ENCODE data around the gene PSMC4. TPM values are rescaled to one million over a fixed set of nuclear protein-coding genes. Genes with fewer than 3 reads are reported as not detected.

The PSMC4 gene
- 273 and 325 TPM in 2 replicates for total RNA-seq (2014; rRNA removed; shearing (Covaris generic))

DNA sequence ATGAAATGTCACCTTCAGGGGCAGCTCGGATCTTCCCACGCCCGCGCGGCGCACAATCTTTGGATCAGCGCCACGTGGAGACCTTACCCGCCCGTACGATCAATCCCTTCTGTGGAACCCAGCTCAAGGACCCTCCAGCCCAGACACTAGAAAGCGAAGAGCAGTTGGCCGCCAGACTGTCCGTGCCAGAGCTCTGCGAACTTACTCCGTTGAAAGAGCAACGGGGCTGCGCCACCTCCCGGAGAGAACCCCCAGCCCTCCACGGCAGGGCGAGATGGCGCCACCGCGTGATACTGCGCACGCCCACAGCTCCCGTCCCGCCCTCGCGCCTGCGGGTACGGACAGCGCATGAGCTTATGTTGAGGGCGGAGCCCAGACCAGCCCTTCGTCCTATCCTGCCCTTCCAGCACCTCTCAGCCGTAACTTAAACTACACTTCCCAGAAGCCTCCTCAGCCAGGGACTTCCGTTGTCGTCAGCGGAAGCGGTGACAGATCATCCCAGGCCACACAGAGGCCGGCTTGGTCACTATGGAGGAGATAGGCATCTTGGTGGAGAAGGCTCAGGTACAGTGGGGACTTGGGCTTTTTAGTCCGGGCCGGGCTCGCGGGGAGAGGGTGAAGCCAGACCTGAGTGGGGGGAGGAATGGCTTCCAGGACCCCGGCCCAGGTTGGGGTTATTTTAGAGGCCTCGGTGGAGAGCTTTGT is at the start of gene PSMC4:
PSMC4 (plus strand) TSS at position 491 of the 705 bp plus-strand sequence; CDS start at position 529, 38 bp downstream.
- peak; percentile 100 for DNase-seq (ENCODE audit: low spot score)
- in situ Hi-C loops (cut with HindIII; ENCODE audit: low sequenced_read_pairs) = no loop called here

- in situ Hi-C loops (cut with HindIII; ENCODE audit: low sequenced_read_pairs) = no loop called here
- no peak for DNase-seq (ENCODE audit: low spot score)
Observed at GRCh38 chr19:39923862-39924261, 47.1 kb upstream of the PSMC4 start.

- in situ Hi-C loops (cut with HindIII; ENCODE audit: low sequenced_read_pairs) = no loop called here
- DNase-seq (ENCODE audit: low spot score) = no peak
Observed at GRCh38 chr19:39924389-39924788, 46.6 kb upstream of the PSMC4 start.

- no peak for DNase-seq (ENCODE audit: low spot score)
- in situ Hi-C loops (cut with HindIII; ENCODE audit: low sequenced_read_pairs) = no loop called here
Observed at GRCh38 chr19:39924952-39925351, 46.0 kb upstream of the PSMC4 start.

- no peak for DNase-seq (ENCODE audit: low spot score)
- in situ Hi-C loops (cut with HindIII; ENCODE audit: low sequenced_read_pairs) = no loop called here
Observed at GRCh38 chr19:39926170-39926760, 44.7 kb upstream of the PSMC4 start.

DNA sequence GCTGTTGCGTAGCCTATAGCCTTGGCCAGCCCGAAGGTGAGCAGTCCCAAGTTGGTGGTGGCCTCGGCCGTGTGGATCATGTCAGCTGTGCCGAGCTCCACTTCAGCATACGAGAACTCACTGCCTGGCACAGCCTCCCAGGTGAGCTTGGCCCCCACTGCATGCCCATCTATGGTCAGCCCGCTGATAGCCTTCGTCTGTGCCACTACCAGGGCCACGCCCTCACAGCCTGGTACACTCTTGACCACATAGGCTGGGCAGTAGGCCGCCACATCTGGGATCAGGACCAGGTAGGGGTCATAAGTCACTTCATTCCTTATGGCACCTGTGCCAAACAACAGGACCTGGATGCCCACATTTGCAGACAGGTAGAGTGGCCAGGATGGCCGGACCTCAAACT is 43.9 kb upstream of the PSMC4 start:
- DNase-seq (ENCODE audit: low spot score) = no peak
- in situ Hi-C loops (cut with HindIII; ENCODE audit: low sequenced_read_pairs) = no loop called here

- in situ Hi-C loops (cut with HindIII; ENCODE audit: low sequenced_read_pairs) = no loop called here
- DNase-seq (ENCODE audit: low spot score) = no peak
Observed at GRCh38 chr19:39927524-39928356, 43.2 kb upstream of the PSMC4 start.

DNA sequence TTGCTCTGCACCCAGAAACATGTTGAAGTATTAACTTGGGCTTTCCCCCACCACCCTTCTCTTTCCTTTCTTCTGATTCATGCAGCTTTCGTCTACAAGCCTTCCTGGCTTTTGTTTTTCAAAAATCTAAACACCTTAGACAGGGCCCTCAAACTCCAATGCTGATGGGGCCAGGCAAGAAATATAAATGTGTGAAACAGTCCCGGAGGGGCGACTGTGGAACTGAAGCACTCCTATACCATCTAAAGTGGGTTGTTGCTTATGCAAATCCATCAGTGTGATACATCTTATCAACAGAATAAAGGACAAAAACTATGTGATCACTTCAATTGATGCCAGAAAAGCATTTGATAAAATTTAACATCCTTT is 42.6 kb upstream of the PSMC4 start:
- DNase-seq (ENCODE audit: low spot score) = no peak
- in situ Hi-C loops (cut with HindIII; ENCODE audit: low sequenced_read_pairs) = no loop called here

DNA sequence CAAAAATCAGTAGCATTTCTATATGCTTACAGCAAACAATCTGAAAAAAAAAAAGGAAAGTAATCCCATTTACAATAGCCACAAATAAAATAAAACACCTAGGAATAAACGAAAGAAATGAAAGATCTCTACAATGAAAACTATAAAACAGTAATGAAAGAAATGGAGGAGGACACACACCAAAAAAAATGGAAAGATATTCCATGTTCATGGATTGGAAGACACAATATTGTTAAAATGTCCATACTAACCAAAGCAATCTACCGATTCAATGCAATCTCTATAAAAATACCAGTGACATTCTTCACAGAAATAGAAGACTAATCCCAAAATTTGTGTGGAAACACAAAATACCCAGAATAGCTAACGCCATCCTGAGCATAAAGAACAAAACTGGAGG is 41.2 kb upstream of the PSMC4 start:
- in situ Hi-C loops (cut with HindIII; ENCODE audit: low sequenced_read_pairs) = no loop called here
- no peak for DNase-seq (ENCODE audit: low spot score)

GRCh38 chr19:39934584-39935363 is 36.2 kb upstream of the PSMC4 start, which contains the start of gene FCGBP:
Gene FCGBP, minus strand, starts transcription at chr19:39934634.
- in situ Hi-C loops (cut with HindIII; ENCODE audit: low sequenced_read_pairs) = no loop called here
- no peak for DNase-seq (ENCODE audit: low spot score)

GRCh38 chr19:39935364-39935661 is 35.7 kb upstream of the PSMC4 start:
- in situ Hi-C loops (cut with HindIII; ENCODE audit: low sequenced_read_pairs) = no loop called here
- no peak for DNase-seq (ENCODE audit: low spot score)

DNA sequence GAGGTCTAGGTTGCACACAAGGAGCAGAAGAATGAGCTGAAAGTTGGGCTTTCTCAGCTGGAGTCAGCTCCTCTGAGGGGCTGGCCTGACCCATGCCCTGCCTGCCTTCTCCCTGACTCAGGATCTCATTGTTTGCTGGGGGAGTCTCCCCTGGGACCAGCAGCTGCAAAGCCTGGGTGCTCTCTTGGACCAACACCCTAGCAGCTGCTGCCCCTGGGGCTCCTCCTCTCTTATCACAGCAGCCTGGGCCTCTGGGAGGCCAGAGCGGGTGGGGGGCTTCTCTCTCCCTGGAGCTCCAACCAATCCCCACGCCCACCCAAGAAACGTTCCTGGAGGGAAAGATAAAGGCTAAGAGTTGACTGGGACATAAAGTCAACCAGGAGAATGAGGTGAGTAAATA is 34.9 kb upstream of the PSMC4 start:
- in situ Hi-C loops (cut with HindIII; ENCODE audit: low sequenced_read_pairs) = no loop called here
- DNase-seq (ENCODE audit: low spot score) = no peak

DNA sequence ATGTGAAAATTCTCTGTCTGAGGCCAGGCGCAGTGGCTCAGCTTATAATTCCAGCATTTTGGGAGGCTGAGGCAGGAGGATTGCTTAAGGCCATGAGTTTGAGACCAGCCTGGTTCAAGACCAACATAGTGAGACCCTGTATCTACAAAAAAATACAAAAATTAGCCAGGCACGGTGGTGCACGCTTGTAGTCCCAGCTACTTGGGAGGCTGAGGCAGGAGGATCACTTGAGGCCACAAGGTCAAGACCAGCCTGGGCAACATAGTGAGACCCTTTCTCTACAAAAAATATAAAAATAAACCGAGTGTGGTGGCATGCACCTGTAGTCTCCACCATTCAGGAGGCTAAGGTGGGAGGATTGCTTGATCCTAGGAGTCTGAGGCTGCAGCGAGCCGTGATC is 34.3 kb upstream of the PSMC4 start:
- DNase-seq (ENCODE audit: low spot score) = no peak
- in situ Hi-C loops (cut with HindIII; ENCODE audit: low sequenced_read_pairs) = no loop called here

DNA sequence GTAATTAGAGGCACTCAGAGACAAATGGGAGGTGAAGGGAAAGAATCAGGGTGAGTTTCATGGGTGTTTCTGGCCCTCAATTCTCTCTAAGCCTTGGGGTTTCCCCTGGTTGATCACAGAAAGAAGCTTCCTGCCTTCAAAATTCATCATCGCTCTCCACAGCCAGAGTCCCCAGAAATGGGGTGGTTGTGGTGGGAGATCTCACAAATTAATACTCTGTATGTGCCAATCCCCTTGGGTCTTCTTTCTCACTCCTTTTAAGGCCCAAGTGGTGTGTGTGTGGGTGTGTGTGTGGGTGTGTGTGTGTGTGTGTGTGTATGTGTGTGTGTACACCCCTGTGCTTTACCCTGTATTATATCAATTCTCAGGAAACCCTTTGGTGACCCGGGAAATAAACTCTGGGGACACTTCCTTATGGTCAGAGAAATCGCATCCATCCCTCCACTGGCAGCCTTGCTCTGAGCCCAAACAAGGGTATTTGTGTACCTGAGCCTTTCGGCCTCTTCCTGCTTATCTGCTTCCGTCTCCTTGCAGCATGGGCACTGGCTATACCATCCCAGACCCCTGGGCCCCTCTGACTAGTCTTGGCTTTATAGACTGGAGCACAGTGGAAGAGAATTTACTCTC is 33.8 kb upstream of the PSMC4 start:
- no peak for DNase-seq (ENCODE audit: low spot score)
- in situ Hi-C loops (cut with HindIII; ENCODE audit: low sequenced_read_pairs) = no loop called here

GRCh38 chr19:39937787-39938186 is 33.2 kb upstream of the PSMC4 start:
- no peak for DNase-seq (ENCODE audit: low spot score)
- in situ Hi-C loops (cut with HindIII; ENCODE audit: low sequenced_read_pairs) = no loop called here

GRCh38 chr19:39939556-39939955 is 31.4 kb upstream of the PSMC4 start:
- DNase-seq (ENCODE audit: low spot score) = no peak
- in situ Hi-C loops (cut with HindIII; ENCODE audit: low sequenced_read_pairs) = no loop called here

- no peak for DNase-seq (ENCODE audit: low spot score)
- in situ Hi-C loops (cut with HindIII; ENCODE audit: low sequenced_read_pairs) = loop anchor here (10.0 kb wide), 1 partner anchor 156 kb away; no protein-coding TSS in a partner anchor
Observed at GRCh38 chr19:39940221-39940833, 30.6 kb upstream of the PSMC4 start.

DNA sequence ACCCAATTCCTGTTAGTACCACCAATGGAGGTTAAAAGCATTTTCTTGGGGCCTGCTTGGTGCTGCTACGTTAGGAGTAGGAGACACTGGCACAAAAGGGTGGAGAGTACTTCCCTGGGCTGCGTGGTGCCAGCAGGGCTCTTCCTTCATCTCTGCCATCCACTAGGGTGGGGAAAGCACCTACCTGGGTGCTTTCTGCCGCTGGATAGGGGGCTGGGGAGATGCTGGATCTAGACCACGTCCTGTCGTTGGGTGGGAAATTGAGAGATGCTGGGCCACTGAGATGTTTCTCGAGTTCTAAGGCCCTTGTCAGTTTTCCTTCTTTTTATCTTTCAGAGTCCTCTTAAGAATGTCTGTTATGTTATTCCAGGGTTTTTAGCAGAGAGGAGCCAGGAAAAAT is 29.8 kb upstream of the PSMC4 start:
- in situ Hi-C loops (cut with HindIII; ENCODE audit: low sequenced_read_pairs) = loop anchor here (10.0 kb wide), 1 partner anchor 156 kb away; no protein-coding TSS in a partner anchor
- no peak for DNase-seq (ENCODE audit: low spot score)

Data from G401 (cell line).